K562 (cell line): ENCODE results near the gene ZNF547. TPM values are rescaled to one million over a fixed set of nuclear protein-coding genes. Genes with fewer than 3 reads are reported as not detected.

Experiments used
- BHLHE40 ChIP-seq: IDR thresholded peaks from 2 replicates; pipeline ENCODE4 v1.6.1; 2011; ENCODE audit warnings: low read length, improper control_type of control experiment
- CBFB ChIP-seq: sonication (generic); formaldehyde crosslinking; IDR thresholded peaks from 2 replicates; pipeline ENCODE4 v1.4.0; 2020; ENCODE audit warnings: mild to moderate bottlenecking, missing genetic modification reagents
- EGR1 ChIP-seq: fragments of 450-650 bp; conservative IDR thresholded peaks from 2 replicates; pipeline ENCODE4 v1.6.1; 2017; ENCODE audit warnings: mild to moderate bottlenecking
- HCFC1 ChIP-seq: IDR thresholded peaks from 2 replicates; pipeline ENCODE4 v1.6.1; 2012; ENCODE audit warnings: low read depth, low read length, improper control_type of control experiment
- JUNB ChIP-seq: fragments of 450-650 bp; formaldehyde crosslinking; conservative IDR thresholded peaks from 2 replicates; pipeline ENCODE4 v1.4.0; 2020; ENCODE audit warnings: mild to moderate bottlenecking
- KDM5B ChIP-seq: fragments of 200-600 bp; sonication (generic); IDR thresholded peaks from 2 replicates; pipeline ENCODE4 v1.6.1; 2012; ENCODE audit warnings: low read depth, mild to moderate bottlenecking, moderate library complexity, low read length, control low read depth, inconsistent platforms; ENCODE audit not compliant: insufficient replicate concordance
- KHSRP ChIP-seq: fragments of 450-650 bp; IDR thresholded peaks from 2 replicates; pipeline ENCODE4 v1.6.1; 2017
- MBD2 ChIP-seq: sonication (generic); IDR thresholded peaks from 2 replicates; pipeline ENCODE4 v1.6.1; 2016; ENCODE audit warnings: low read depth, borderline replicate concordance
- NR2C2 ChIP-seq, 2 experiments: fragments of 200-800 bp in 1 of 2; sonication (Bioruptor generic) in 1 of 2; sonication (generic) in 1 of 2; formaldehyde crosslinking in 1 of 2; IDR thresholded peaks; 2 replicates each; pipeline versions ENCODE4 v1.6.1 to v1.8.0; 2016 to 2022; ENCODE audit warnings: mild to moderate bottlenecking in 1 of 2, missing compliant biosample characterization in 1 of 2, missing genetic modification characterization in 1 of 2, missing genetic modification reagents in 1 of 2
- RNF2 ChIP-seq: sonication (generic); IDR thresholded peaks from 2 replicates; pipeline ENCODE4 v1.6.1; 2016
- SP1 ChIP-seq: sonication (generic); formaldehyde crosslinking; IDR thresholded peaks from 2 replicates; pipeline ENCODE4 v1.8.1; 2022; ENCODE audit warnings: mild to moderate bottlenecking, missing genetic modification reagents
- U2AF1 ChIP-seq: fragments of 200-400 bp; formaldehyde crosslinking; optimal IDR thresholded peaks from 2 replicates; pipeline ENCODE3; 2017; ENCODE audit warnings: mild to moderate bottlenecking, low read depth, low read length, moderate library complexity
- ZFX ChIP-seq: sonication (generic); formaldehyde crosslinking; IDR thresholded peaks from 2 replicates; pipeline ENCODE4 v1.8.0; 2022; ENCODE audit warnings: mild to moderate bottlenecking, missing genetic modification reagents, moderate library complexity
- ZNF124 ChIP-seq: sonication (generic); formaldehyde crosslinking; IDR thresholded peaks from 2 replicates; pipeline ENCODE4 v1.8.1; 2022; ENCODE audit warnings: missing genetic modification reagents
- ZNF57 ChIP-seq: fragments of 450-650 bp; formaldehyde crosslinking; IDR thresholded peaks from 2 replicates; pipeline ENCODE4 v1.4.0; 2020; ENCODE audit warnings: mild to moderate bottlenecking, moderate library complexity
- polyA plus RNA-seq, 8 experiments: library from polyadenylated mRNA; depleted of rRNA in 4 of 8; stranded (reverse) in 5 of 8; unstranded in 3 of 8; fragments of >200 nt; fragmentation: Nextera tagmentation in 2 of 8; fragmentation: Illumina TruSeq in 1 of 8; extraction: Ambion mirVana in 2 of 8; extraction: Trizol in 1 of 8; gene quantifications; 2 replicates each; pipeline versions ENCODE4 v1.2.1 to v1.2.3, GENCODE V29; 2011 to 2014; ENCODE audit warnings: inconsistent platforms in 1 of 8, missing spikeins in 1 of 8
- total RNA-seq, 7 experiments: library from RNA; depleted of rRNA in 6 of 7; stranded (reverse); fragments of >200 nt in 6 of 7; fragmentation: Illumina TruSeq in 2 of 7; extraction: Trizol in 2 of 7; gene quantifications; 2 replicates each; pipeline versions ENCODE4 v1.2.1 to v1.2.3, GENCODE V29; 2011 to 2021; ENCODE audit warnings: low replicate concordance in 1 of 7
- TF ChIP-seq, protein P1 (sequence below): fragments of 450-650 bp; formaldehyde crosslinking; IDR thresholded peaks from 2 replicates; pipeline ENCODE4 v1.4.0; 2020; ENCODE audit warnings: mild to moderate bottlenecking, moderate library complexity
- TF ChIP-seq, protein P2 (sequence below): fragments of 450-650 bp; IDR thresholded peaks from 2 replicates; pipeline ENCODE4 v1.6.1; 2016
- TF ChIP-seq, protein P3 (sequence below), 2 experiments: fragments of 450-650 bp; IDR thresholded peaks; 2 replicates each; pipeline ENCODE4 v1.6.1; 2018; ENCODE audit warnings: mild to moderate bottlenecking in 2 of 2, low read depth in 1 of 2; ENCODE audit not compliant: partially characterized antibody in 2 of 2
- TF ChIP-seq, protein P4 (sequence below): fragments of 450-650 bp; formaldehyde crosslinking; IDR thresholded peaks from 2 replicates; pipeline ENCODE4 v1.4.0; 2020; ENCODE audit warnings: mild to moderate bottlenecking, moderate library complexity

The ZNF547 gene
- total and polyA plus RNA-seq, 9 of the 15 experiments (the other 6 are each of a cell fraction or from before 2014, with no cell fraction given), result 0.03 to 0.96 (median 0.30) TPM

DNA sequence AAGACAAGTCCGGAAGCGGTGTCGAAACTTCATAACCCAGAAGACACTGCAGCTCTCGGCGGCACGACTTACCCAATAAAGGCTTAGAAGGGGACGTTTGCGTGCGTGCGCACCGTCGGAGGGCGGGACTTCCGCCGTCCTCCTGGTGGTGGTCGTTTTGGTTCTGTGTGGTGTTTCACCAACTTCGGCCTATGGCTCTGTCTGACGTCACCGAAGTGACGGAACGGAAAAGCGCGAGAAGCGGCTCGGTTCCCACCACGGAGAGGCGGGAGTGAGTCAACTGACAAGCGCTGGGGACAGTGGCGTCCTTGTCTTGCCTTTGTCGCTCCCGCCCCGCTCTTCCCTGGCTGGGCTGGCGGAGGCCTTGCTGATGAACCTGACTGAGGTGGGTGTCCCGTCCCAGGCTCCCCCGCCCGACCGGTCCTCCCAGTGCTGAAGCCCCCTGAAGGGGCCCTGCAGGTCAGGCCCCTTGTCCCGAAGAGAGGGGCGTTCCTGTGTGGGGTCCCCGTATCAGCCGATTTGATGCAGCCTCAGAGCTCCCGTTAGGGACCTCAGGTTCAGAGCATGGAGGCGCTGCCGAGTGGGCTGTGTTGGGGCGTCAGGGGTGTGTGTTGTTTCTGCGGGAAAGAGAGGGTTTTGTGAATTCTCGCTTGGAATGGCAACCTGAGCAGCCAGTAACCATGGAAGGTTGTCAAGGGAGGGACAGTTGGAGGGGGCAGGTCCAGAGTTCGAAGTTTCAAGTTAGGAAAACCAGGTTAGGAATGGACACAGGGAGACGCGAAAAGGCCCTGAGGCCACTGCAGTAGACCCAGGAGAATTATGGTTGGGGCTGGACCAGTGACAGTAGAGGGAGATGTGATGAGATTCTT lies 26.6 kb downstream of the ZNF547 start, which contains the start of gene ZNF548 (continued):
- TF ChIP-seq, protein P1, sequence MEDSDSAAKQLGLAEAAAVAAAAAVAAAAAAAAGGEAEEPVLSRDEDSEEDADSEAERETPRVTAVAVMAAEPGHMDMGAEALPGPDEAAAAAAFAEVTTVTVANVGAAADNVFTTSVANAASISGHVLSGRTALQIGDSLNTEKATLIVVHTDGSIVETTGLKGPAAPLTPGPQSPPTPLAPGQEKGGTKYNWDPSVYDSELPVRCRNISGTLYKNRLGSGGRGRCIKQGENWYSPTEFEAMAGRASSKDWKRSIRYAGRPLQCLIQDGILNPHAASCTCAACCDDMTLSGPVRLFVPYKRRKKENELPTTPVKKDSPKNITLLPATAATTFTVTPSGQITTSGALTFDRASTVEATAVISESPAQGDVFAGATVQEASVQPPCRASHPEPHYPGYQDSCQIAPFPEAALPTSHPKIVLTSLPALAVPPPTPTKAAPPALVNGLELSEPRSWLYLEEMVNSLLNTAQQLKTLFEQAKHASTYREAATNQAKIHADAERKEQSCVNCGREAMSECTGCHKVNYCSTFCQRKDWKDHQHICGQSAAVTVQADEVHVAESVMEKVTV (CRISPR knock-in tag), result no peak
- TF ChIP-seq BHLHE40, result peak; percentile 52
- no peak for TF ChIP-seq ZNF124
- TF ChIP-seq, protein P2, sequence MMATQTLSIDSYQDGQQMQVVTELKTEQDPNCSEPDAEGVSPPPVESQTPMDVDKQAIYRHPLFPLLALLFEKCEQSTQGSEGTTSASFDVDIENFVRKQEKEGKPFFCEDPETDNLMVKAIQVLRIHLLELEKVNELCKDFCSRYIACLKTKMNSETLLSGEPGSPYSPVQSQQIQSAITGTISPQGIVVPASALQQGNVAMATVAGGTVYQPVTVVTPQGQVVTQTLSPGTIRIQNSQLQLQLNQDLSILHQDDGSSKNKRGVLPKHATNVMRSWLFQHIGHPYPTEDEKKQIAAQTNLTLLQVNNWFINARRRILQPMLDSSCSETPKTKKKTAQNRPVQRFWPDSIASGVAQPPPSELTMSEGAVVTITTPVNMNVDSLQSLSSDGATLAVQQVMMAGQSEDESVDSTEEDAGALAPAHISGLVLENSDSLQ, result peak; percentile 70
- no peak for TF ChIP-seq U2AF1
- TF ChIP-seq, protein P3, sequence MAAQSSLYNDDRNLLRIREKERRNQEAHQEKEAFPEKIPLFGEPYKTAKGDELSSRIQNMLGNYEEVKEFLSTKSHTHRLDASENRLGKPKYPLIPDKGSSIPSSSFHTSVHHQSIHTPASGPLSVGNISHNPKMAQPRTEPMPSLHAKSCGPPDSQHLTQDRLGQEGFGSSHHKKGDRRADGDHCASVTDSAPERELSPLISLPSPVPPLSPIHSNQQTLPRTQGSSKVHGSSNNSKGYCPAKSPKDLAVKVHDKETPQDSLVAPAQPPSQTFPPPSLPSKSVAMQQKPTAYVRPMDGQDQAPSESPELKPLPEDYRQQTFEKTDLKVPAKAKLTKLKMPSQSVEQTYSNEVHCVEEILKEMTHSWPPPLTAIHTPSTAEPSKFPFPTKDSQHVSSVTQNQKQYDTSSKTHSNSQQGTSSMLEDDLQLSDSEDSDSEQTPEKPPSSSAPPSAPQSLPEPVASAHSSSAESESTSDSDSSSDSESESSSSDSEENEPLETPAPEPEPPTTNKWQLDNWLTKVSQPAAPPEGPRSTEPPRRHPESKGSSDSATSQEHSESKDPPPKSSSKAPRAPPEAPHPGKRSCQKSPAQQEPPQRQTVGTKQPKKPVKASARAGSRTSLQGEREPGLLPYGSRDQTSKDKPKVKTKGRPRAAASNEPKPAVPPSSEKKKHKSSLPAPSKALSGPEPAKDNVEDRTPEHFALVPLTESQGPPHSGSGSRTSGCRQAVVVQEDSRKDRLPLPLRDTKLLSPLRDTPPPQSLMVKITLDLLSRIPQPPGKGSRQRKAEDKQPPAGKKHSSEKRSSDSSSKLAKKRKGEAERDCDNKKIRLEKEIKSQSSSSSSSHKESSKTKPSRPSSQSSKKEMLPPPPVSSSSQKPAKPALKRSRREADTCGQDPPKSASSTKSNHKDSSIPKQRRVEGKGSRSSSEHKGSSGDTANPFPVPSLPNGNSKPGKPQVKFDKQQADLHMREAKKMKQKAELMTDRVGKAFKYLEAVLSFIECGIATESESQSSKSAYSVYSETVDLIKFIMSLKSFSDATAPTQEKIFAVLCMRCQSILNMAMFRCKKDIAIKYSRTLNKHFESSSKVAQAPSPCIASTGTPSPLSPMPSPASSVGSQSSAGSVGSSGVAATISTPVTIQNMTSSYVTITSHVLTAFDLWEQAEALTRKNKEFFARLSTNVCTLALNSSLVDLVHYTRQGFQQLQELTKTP (IDR thresholded peaks at IDR 0.05; ENCODE audit: low read depth in 1 of 2, partially characterized antibody in 2 of 2), result peak in 1 of 2 experiments; percentile 89
- peak; percentile 52; the same call in 1 of the 2 replicates for TF ChIP-seq RNF2
- TF ChIP-seq SP1 (CRISPR knock-in tag), result peak; percentile 54; the same call in 1 of the 2 replicates
- TF ChIP-seq CBFB, result peak; percentile 67; the same call in 1 of the 2 replicates
- peak; percentile 59 for TF ChIP-seq KDM5B
- TF ChIP-seq, protein P4, sequence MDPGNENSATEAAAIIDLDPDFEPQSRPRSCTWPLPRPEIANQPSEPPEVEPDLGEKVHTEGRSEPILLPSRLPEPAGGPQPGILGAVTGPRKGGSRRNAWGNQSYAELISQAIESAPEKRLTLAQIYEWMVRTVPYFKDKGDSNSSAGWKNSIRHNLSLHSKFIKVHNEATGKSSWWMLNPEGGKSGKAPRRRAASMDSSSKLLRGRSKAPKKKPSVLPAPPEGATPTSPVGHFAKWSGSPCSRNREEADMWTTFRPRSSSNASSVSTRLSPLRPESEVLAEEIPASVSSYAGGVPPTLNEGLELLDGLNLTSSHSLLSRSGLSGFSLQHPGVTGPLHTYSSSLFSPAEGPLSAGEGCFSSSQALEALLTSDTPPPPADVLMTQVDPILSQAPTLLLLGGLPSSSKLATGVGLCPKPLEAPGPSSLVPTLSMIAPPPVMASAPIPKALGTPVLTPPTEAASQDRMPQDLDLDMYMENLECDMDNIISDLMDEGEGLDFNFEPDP (CRISPR knock-in tag), result no peak
- peak; percentile 73; the same call in 1 of the 2 replicates for TF ChIP-seq MBD2
- TF ChIP-seq JUNB, result peak; percentile 63; the same call in 1 of the 2 replicates
- no peak for TF ChIP-seq NR2C2 (CRISPR knock-in tag; IDR thresholded peaks at IDR 0.05)
- TF ChIP-seq NR2C2 (tag; IDR thresholded peaks at IDR 0.05), result peak; percentile 69
- peak; percentile 89 for TF ChIP-seq HCFC1
- peak; percentile 67 for TF ChIP-seq EGR1
- TF ChIP-seq KHSRP, result 0 out of 2 replicates have a peak, but pooled peaks have one; percentile 41
- TF ChIP-seq ZFX (CRISPR knock-in tag), result peak; percentile 87
- TF ChIP-seq ZNF57, result peak; percentile 92
